CD8-positive, alpha-beta memory T cell (primary cell): ENCODE data around the gene C11orf71. TPM values are rescaled to one million over a fixed set of nuclear protein-coding genes. Genes with fewer than 3 reads are reported as not detected.

Experiments used
- CTCF ChIA-PET: fragments of 350-600 bp; sonication (Branson Sonifier 250); formaldehyde crosslinking; loops from one replicate; lab custom pipeline; 2021; ENCODE audit warnings: antibody characterized with exemption; lab: Charles Lee
- POLR2A ChIA-PET: fragments of 350-600 bp; sonication (Branson Sonifier 250); formaldehyde crosslinking; loops from one replicate; lab custom pipeline; 2021; ENCODE audit warnings: antibody characterized with exemption; lab: Charles Lee
- DNase-seq, 5 donors: peaks; one replicate each; pipeline versions ENCODE4 v3.0.0 to v3.0.0-alpha.2; 2020 to 2022; ENCODE audit warnings: mixed read lengths in 1 of 5
- H3K27ac ChIP-seq: one replicate; pipeline ENCODE4 v1.7.0; 2013; ENCODE audit warnings: low read depth, mild to moderate bottlenecking, low read length, moderate library complexity
- H3K27me3 ChIP-seq: 2 replicates; pipeline ENCODE4 v1.7.0; 2013; ENCODE audit warnings: low read length, mild to moderate bottlenecking; ENCODE audit not compliant: insufficient read depth, poor library complexity, severe bottlenecking
- H3K36me3 ChIP-seq: 2 replicates; pipeline ENCODE4 v1.7.0; 2013; ENCODE audit warnings: mild to moderate bottlenecking, low read length, moderate library complexity; ENCODE audit not compliant: insufficient read depth
- H3K4me1 ChIP-seq: 2 replicates; pipeline ENCODE4 v1.7.0; 2013; ENCODE audit warnings: mild to moderate bottlenecking, low read length, moderate library complexity; ENCODE audit not compliant: insufficient read depth
- H3K4me3 ChIP-seq: 2 replicates; pipeline ENCODE4 v1.7.0; 2013; ENCODE audit warnings: mild to moderate bottlenecking, low read length
- H3K9me3 ChIP-seq: 2 replicates; pipeline ENCODE4 v1.7.0; 2013; ENCODE audit warnings: mild to moderate bottlenecking, low read length
- H3K27ac Mint-ChIP-seq, 8 donors: one replicate each; pipeline ENCODE4 v1.8.0; 2020 to 2021; ENCODE audit warnings: mixed read lengths in 8 of 8, mild to moderate bottlenecking in 6 of 8, inconsistent platforms in 3 of 8, moderate library complexity in 3 of 8
- H3K27me3 Mint-ChIP-seq, 2 donors: one replicate each; pipeline ENCODE4 v1.8.0; 2020 to 2021; ENCODE audit warnings: mixed read lengths in 2 of 2, mild to moderate bottlenecking in 1 of 2, moderate library complexity in 1 of 2
- H3K36me3 Mint-ChIP-seq, 3 donors: one replicate each; pipeline ENCODE4 v1.8.0; 2020 to 2021; ENCODE audit warnings: mixed read lengths in 3 of 3, inconsistent platforms in 1 of 3, mild to moderate bottlenecking in 1 of 3
- H3K4me1 Mint-ChIP-seq, 3 donors: one replicate each; pipeline ENCODE4 v1.8.0; 2020 to 2021; ENCODE audit warnings: mixed read lengths in 3 of 3, inconsistent platforms in 1 of 3, mild to moderate bottlenecking in 1 of 3
- H3K4me3 Mint-ChIP-seq, 7 donors: one replicate each; pipeline ENCODE4 v1.8.0; 2020 to 2021; ENCODE audit warnings: mixed read lengths in 7 of 7, mild to moderate bottlenecking in 6 of 7, moderate library complexity in 4 of 7, inconsistent platforms in 2 of 7
- H3K9me3 Mint-ChIP-seq, 5 donors: one replicate each; pipeline ENCODE4 v1.8.0; 2020 to 2022; ENCODE audit warnings: mixed read lengths in 5 of 5, mild to moderate bottlenecking in 3 of 5, moderate library complexity in 2 of 5, inconsistent platforms in 1 of 5
- polyA plus RNA-seq: library from polyadenylated mRNA; unstranded; fragments of 300-500 nt; fragmentation: Illumina TruSeq; gene quantifications from one replicate; pipeline ENCODE4 v1.2.3, GENCODE V29; 2021
- total RNA-seq, 2 experiments: library from RNA; stranded (reverse); gene quantifications; one replicate each; pipeline ENCODE4 v1.2.3, GENCODE V29; 2021

C11orf71 gene
- total and polyA plus RNA-seq, 3 experiments from 2014 or later: 8.2 to 10.0 (median 9.3) TPM

- CTCF ChIA-PET: no interaction called here
- H3K36me3 ChIP-seq: no peaks in the 10 kb centered on the region
- H3K36me3 Mint-ChIP-seq: peaks cover 0 to 22% (median 0%) of the 10 kb centered on the region in 3 donors
- DNase-seq: no peak
- H3K4me3 ChIP-seq: no peak overlapping the region
- no peak overlapping the region for H3K4me3 Mint-ChIP-seq
- H3K4me1 ChIP-seq: no peaks in the 10 kb centered on the region
- H3K27me3 ChIP-seq: no peaks in the 10 kb centered on the region
- peaks cover 0 to 6% (median 3%) of the 10 kb centered on the region in 5 donors for H3K9me3 Mint-ChIP-seq
- peaks cover 7 to 37% of the 10 kb centered on the region in 2 donors for H3K27me3 Mint-ChIP-seq
- no peak overlapping the region for H3K27ac ChIP-seq
- H3K4me1 Mint-ChIP-seq: no peaks in the 10 kb centered on the region
- no peak overlapping the region for H3K27ac Mint-ChIP-seq
- H3K9me3 ChIP-seq: no peaks in the 10 kb centered on the region
- POLR2A ChIA-PET: no interaction called here
Observed at GRCh38 chr11:114384487-114384886, 15.8 kb downstream of the C11orf71 start.

DNA sequence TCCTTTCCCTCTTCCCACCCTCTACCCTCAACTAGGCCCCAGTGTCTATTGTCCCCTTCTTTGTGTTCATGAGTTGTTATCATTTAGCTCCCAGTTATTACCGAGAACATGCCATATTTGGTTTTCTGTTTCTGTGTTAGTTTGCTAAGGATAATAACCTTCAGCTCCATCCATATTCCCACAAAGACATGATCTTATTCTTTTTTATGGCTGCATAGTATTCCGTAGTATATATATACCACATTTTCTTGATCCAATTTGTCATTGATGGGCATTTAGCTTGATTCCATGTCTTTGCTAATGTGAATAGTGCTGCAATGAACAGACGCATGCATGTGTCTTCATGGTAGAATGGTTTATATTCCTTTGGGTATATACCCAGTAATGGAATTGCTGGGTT lies 17.8 kb downstream of the C11orf71 start:
- ChIA-PET POLR2A (no interaction called here), CTCF (interaction anchor here (1.1 kb wide), 1 partner anchor 36 kb away, joined by 4 read pairs; no protein-coding TSS in a partner anchor)
- Mint-ChIP-seq H3K4me3 (no peak overlapping the region), H3K36me3 (peaks cover 0 to 22% (median 0%) of the 10 kb centered on the region in 3 donors), H3K9me3 (peaks cover 0 to 6% (median 3%) of the 10 kb centered on the region in 5 donors), H3K4me1 (no peaks in the 10 kb centered on the region), H3K27me3 (peaks cover 11 to 41% of the 10 kb centered on the region in 2 donors), H3K27ac (no peak overlapping the region)
- no peak for DNase-seq
- Histone ChIP-seq H3K4me3 (no peak overlapping the region), H3K4me1 (no peaks in the 10 kb centered on the region), H3K9me3 (no peaks in the 10 kb centered on the region), H3K27ac (no peak overlapping the region), H3K27me3 (no peaks in the 10 kb centered on the region), H3K36me3 (no peaks in the 10 kb centered on the region)

DNA sequence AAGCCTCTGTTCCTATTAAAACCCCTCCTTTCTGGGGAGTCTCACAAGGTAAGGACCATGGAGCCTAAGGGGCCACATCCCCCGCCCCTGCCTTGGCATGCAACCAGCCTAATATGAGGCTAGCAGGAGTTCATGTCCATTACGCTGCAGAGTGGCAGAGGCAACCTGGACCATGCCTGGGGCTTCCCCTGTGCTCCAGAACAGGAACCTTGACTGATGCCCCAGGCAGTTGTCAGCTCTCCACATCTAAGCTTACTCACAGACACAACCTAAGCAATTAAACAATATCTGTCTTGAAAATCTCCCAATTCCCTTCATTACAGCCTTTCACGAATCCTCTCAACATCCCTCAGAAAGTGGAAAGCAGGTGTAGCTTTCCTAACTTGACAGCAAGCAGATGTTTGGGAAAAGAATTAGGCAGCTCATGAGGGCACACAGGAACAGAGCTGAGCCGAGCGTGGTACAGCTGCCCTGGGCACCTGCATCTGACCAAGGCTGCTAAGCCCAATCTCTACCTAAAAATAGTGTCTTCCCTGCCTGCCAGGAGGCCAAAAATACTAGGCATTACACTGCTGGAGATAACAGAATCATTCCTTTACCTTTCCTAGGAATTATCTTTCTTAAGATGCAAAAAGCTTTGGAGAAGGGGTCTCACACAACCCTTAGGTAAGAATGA lies 20.8 kb downstream of the C11orf71 start:
- no peaks in the 10 kb centered on the region for H3K9me3 ChIP-seq
- no peaks in the 10 kb centered on the region for H3K36me3 ChIP-seq
- peaks cover 12 to 44% of the 10 kb centered on the region in 2 donors for H3K27me3 Mint-ChIP-seq
- H3K27ac ChIP-seq: no peak overlapping the region
- H3K4me1 Mint-ChIP-seq: no peaks in the 10 kb centered on the region
- H3K4me1 ChIP-seq: no peaks in the 10 kb centered on the region
- peaks cover 0 to 17% (median 0%) of the 10 kb centered on the region in 3 donors for H3K36me3 Mint-ChIP-seq
- ChIA-PET POLR2A (no interaction called here), CTCF (no interaction called here)
- peaks cover 0 to 6% (median 3%) of the 10 kb centered on the region in 5 donors for H3K9me3 Mint-ChIP-seq
- H3K27ac Mint-ChIP-seq: no peak overlapping the region
- no peak for DNase-seq
- H3K4me3 ChIP-seq: no peak overlapping the region
- no peak overlapping the region for H3K4me3 Mint-ChIP-seq
- no peaks in the 10 kb centered on the region for H3K27me3 ChIP-seq

GRCh38 chr11:114377612-114378267 lies 22.6 kb downstream of the C11orf71 start:
- Histone ChIP-seq H3K36me3 (no peaks in the 10 kb centered on the region), H3K27ac (no peak overlapping the region), H3K27me3 (no peaks in the 10 kb centered on the region), H3K9me3 (no peaks in the 10 kb centered on the region), H3K4me1 (no peaks in the 10 kb centered on the region), H3K4me3 (no peak overlapping the region)
- ChIA-PET CTCF (interaction anchor here (1.3 kb wide), 1 partner anchor 9 kb away, joined by 3 read pairs; no protein-coding TSS in a partner anchor), POLR2A (no interaction called here)
- Mint-ChIP-seq H3K27me3 (peaks cover 15 to 46% of the 10 kb centered on the region in 2 donors), H3K27ac (no peak overlapping the region), H3K9me3 (peaks cover 0 to under 1% (median 0%) of the 10 kb centered on the region in 5 donors), H3K4me3 (no peak overlapping the region), H3K36me3 (peaks cover 0 to 6% (median 0%) of the 10 kb centered on the region in 3 donors), H3K4me1 (no peaks in the 10 kb centered on the region)
- no peak for DNase-seq

DNA sequence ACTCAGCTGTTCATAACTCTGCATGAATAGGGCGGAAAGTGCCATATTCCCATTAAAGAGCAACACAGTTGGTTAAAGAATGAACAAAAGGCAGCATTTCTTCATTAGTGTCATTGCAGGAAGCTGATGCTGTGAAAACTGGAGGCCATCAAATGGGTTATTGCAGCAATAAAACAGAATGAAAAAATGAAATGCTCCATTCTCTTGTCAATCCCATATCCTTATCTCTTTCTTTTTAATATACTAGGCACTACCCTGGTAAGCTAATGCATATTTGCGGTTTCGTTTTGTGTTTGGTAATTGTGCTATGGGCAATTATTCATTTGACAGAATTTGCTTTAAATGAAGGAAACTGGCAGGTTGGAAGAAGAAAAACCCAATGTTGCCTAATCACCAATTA lies 25.3 kb downstream of the C11orf71 start:
- ChIA-PET CTCF (no interaction called here), POLR2A (no interaction called here)
- Mint-ChIP-seq H3K4me1 (no peaks in the 10 kb centered on the region), H3K27ac (no peak overlapping the region), H3K4me3 (no peak overlapping the region), H3K27me3 (peaks cover 20 to 60% of the 10 kb centered on the region in 2 donors), H3K36me3 (no peaks in the 10 kb centered on the region), H3K9me3 (no peaks in the 10 kb centered on the region)
- no peak overlapping the region for H3K27ac ChIP-seq
- H3K36me3 ChIP-seq: no peaks in the 10 kb centered on the region
- no peak for DNase-seq
- H3K27me3 ChIP-seq: no peaks in the 10 kb centered on the region
- no peaks in the 10 kb centered on the region for H3K4me1 ChIP-seq
- H3K9me3 ChIP-seq: no peaks in the 10 kb centered on the region
- no peak overlapping the region for H3K4me3 ChIP-seq

- Histone ChIP-seq H3K4me3 (no peak overlapping the region), H3K27me3 (no peaks in the 10 kb centered on the region), H3K36me3 (no peaks in the 10 kb centered on the region), H3K9me3 (no peaks in the 10 kb centered on the region), H3K27ac (no peak overlapping the region), H3K4me1 (no peaks in the 10 kb centered on the region)
- H3K27ac Mint-ChIP-seq: no peak overlapping the region
- peaks cover 11 to 51% of the 10 kb centered on the region in 2 donors for H3K27me3 Mint-ChIP-seq
- H3K4me1 Mint-ChIP-seq: no peaks in the 10 kb centered on the region
- no peaks in the 10 kb centered on the region for H3K9me3 Mint-ChIP-seq
- POLR2A ChIA-PET: no interaction called here
- DNase-seq: no peak
- no peak overlapping the region for H3K4me3 Mint-ChIP-seq
- CTCF ChIA-PET: interaction anchor here (1.3 kb wide), 1 partner anchor 9 kb away, joined by 3 read pairs; no protein-coding TSS in a partner anchor
- H3K36me3 Mint-ChIP-seq: no peaks in the 10 kb centered on the region
Observed at GRCh38 chr11:114368918-114369680, 31.2 kb downstream of the C11orf71 start.

GRCh38 chr11:114367244-114367957 lies 32.9 kb downstream of the C11orf71 start:
- Histone ChIP-seq H3K36me3 (no peaks in the 10 kb centered on the region), H3K4me3 (no peak overlapping the region), H3K27me3 (no peaks in the 10 kb centered on the region), H3K9me3 (no peaks in the 10 kb centered on the region), H3K27ac (no peak overlapping the region), H3K4me1 (no peaks in the 10 kb centered on the region)
- Mint-ChIP-seq H3K4me3 (no peak overlapping the region), H3K36me3 (no peaks in the 10 kb centered on the region), H3K9me3 (no peaks in the 10 kb centered on the region), H3K27me3 (peaks cover 10 to 57% of the 10 kb centered on the region in 2 donors), H3K4me1 (no peaks in the 10 kb centered on the region), H3K27ac (no peak overlapping the region)
- CTCF ChIA-PET: no interaction called here
- POLR2A ChIA-PET: no interaction called here
- DNase-seq: no peak
